Vagina (tissue), 2 donors: Measurements from ENCODE around the gene KDM5D.

Experiments
- POLR2A ChIP-seq, 2 donors: fragments of 450-650 bp; IDR thresholded peaks; one replicate each; pipeline ENCODE4 v1.6.1; 2017; ENCODE audit warnings: antibody characterized with exemption in 2 of 2, mild to moderate bottlenecking in 2 of 2, moderate library complexity in 2 of 2
- POLR2AphosphoS5 ChIP-seq, 2 donors: sonication (generic); formaldehyde crosslinking; IDR thresholded peaks; one replicate each; pipeline ENCODE4 v1.9.0; 2017; ENCODE audit warnings: antibody characterized with exemption in 2 of 2, mild to moderate bottlenecking in 2 of 2, low read depth in 1 of 2; ENCODE audit not compliant: insufficient read depth in 1 of 2
- TF ChIP-seq, protein P1 (sequence below), 3 experiments: fragments of 450-650 bp in 2 of 3; fragments of 200-600 bp in 1 of 3; sonication (generic) in 1 of 3; IDR thresholded peaks; one replicate each; pipeline ENCODE4 v1.5.1; 2017 to 2019; ENCODE audit warnings: antibody characterized with exemption in 3 of 3, mild to moderate bottlenecking in 2 of 3, moderate library complexity in 2 of 3

DNA sequence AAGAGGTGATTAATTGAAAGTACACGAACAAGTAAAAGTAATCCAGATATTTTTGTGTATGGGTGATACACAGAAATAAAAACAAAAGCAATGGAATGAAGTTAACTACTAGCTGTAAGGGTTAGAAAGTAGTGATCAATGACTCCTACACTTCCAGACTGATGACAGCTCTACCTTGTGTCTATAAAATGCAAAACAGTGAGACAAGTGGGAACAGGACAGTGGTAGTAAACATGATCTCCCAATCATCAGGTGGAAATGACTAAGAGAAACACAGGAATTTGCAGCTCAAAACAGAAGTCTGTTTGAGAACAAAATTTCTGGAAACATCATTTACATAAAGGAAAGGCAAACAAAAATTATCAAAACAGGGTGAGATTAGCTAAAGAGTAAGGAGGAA is 10.1 kb downstream of the KDM5D start:
- TF ChIP-seq, protein P1, sequence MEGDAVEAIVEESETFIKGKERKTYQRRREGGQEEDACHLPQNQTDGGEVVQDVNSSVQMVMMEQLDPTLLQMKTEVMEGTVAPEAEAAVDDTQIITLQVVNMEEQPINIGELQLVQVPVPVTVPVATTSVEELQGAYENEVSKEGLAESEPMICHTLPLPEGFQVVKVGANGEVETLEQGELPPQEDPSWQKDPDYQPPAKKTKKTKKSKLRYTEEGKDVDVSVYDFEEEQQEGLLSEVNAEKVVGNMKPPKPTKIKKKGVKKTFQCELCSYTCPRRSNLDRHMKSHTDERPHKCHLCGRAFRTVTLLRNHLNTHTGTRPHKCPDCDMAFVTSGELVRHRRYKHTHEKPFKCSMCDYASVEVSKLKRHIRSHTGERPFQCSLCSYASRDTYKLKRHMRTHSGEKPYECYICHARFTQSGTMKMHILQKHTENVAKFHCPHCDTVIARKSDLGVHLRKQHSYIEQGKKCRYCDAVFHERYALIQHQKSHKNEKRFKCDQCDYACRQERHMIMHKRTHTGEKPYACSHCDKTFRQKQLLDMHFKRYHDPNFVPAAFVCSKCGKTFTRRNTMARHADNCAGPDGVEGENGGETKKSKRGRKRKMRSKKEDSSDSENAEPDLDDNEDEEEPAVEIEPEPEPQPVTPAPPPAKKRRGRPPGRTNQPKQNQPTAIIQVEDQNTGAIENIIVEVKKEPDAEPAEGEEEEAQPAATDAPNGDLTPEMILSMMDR (IDR thresholded peaks at IDR 0.05), result no peak
- TF ChIP-seq POLR2A (IDR thresholded peaks at IDR 0.05) (no peak), POLR2AphosphoS5 (IDR thresholded peaks at IDR 0.05; ENCODE audit: insufficient read depth in 1 of 2, low read depth in 1 of 2) (no peak)
